ENCODE data around the gene SEPTIN8.

DNA sequence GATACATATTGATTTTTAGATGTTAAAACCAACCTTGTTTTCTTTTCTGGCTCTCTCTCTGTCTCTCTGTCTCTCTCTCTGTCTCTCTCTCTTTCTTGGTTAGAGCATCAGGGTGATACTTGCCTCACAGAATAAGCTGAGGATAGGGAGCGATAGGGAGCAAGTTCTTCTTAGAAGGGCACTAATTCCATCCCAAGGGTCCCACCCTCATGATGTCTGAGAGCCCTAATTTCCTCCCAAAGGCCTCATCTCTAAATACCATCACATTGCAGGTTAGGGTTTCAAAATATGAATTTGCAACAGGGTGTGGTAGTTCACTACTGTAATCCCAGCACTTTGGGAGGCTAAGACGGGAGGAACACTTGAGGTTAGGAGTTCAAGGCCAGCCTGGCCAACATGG, 34.9 kb downstream of the SEPTIN8 start:
- TF ChIP-seq ESRRA (IDR thresholded peaks at IDR 0.05; ENCODE audit: borderline replicate concordance, low read length) (no peak), POLR2A (IDR thresholded peaks at IDR 0.05; ENCODE audit: low read length) (no peak), JUN (IDR thresholded peaks at IDR 0.05) (no peak), CTCF (IDR thresholded peaks at IDR 0.05) (no peak), TP53 (CRISPR knock-in tag; IDR thresholded peaks at IDR 0.05) (no peak)
